Lower leg skin (tissue), 4 donors: ENCODE results near the gene GRK2. TPM values are rescaled to one million over a fixed set of nuclear protein-coding genes. Genes with fewer than 3 reads are reported as not detected.

Experiments
- DNase-seq, 2 donors: peaks; one replicate each; pipeline ENCODE4 v3.0.0-alpha.2; 2019; ENCODE audit warnings: low spot score in 2 of 2
- H3K4me3 ChIP-seq: fragments of 200-600 bp; sonication (generic); 2 replicates; pipeline ENCODE4 v1.5.1; 2017; ENCODE audit warnings: mild to moderate bottlenecking, low read depth; ENCODE audit not compliant: poor library complexity, severe bottlenecking
- POLR2A ChIP-seq, 2 donors: fragments of 450-650 bp; IDR thresholded peaks; one replicate each; pipeline ENCODE4 v1.6.1; 2016 to 2017; ENCODE audit warnings: antibody characterized with exemption in 2 of 2, mild to moderate bottlenecking in 1 of 2, moderate library complexity in 1 of 2
- WGBS, 2 donors: methylation state at CpG; one replicate each; pipeline ENCODE4 v1.1.5; 2018; 5-methylcytosine and 5-hydroxymethylcytosine counted together
- intact Hi-C: fragments of 100-400 bp; cut with DNase I; formaldehyde crosslinking; loops from one replicate; pipeline ENCODE4 v1.15.0; 2023; ENCODE audit warnings: low total_unique reads
- total RNA-seq, 4 donors: library from RNA; depleted of rRNA; stranded (reverse); fragments of >200 nt; gene quantifications; one replicate each; pipeline ENCODE4 v1.1.0, GENCODE V29; 2016
- TF ChIP-seq, protein P1 (sequence below), 3 donors: fragments of 450-650 bp; IDR thresholded peaks; one replicate each; pipeline ENCODE4 v1.5.1; 2016; ENCODE audit warnings: antibody characterized with exemption in 3 of 3, mild to moderate bottlenecking in 3 of 3, moderate library complexity in 2 of 3

Gene GRK2
- total RNA-seq, 4 donors from 2014 or later, result 81.1 to 127 (median 114) TPM

DNA sequence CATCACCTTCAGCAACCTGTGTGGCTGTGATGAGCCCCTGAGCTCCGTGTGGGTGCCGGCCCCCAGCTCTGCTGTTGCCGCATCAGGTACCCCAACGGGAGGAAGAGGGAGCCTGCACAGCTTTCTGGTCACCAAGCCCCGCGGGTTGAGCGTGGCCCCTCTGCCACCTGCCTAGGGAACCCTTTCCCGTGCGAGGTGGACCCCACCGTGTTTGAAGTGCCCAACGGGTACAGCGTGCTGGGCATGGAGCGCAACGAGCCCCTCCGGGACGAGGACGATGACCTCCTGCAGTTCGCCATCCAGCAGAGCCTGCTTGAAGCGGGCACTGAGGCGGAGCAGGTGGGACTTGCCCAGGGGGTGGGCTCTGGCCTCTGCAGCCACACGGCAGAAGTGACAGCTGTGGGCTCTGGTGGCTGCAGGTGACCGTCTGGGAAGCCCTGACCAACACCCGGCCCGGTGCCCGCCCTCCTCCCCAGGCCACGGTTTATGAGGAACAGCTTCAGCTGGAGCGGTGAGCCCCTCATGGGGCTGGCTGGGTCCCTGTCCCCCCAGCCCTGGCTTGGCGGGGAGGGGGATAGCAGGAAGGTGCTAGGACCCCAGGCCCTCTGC lies 35.1 kb downstream of the GRK2 start:
- WGBS, 2 donors, result 89 to 91% methylated on average over 17 to 20 of the region's 28 CpGs
- intact Hi-C loops, result no loop called here
- DNase-seq, result peak in 1 of 2 donors; percentile 87
- H3K4me3 ChIP-seq, result no peak overlapping the region
- TF ChIP-seq POLR2A (IDR thresholded peaks at IDR 0.05), result no peak
- TF ChIP-seq, protein P1, sequence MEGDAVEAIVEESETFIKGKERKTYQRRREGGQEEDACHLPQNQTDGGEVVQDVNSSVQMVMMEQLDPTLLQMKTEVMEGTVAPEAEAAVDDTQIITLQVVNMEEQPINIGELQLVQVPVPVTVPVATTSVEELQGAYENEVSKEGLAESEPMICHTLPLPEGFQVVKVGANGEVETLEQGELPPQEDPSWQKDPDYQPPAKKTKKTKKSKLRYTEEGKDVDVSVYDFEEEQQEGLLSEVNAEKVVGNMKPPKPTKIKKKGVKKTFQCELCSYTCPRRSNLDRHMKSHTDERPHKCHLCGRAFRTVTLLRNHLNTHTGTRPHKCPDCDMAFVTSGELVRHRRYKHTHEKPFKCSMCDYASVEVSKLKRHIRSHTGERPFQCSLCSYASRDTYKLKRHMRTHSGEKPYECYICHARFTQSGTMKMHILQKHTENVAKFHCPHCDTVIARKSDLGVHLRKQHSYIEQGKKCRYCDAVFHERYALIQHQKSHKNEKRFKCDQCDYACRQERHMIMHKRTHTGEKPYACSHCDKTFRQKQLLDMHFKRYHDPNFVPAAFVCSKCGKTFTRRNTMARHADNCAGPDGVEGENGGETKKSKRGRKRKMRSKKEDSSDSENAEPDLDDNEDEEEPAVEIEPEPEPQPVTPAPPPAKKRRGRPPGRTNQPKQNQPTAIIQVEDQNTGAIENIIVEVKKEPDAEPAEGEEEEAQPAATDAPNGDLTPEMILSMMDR (IDR thresholded peaks at IDR 0.05), result no peak

DNA sequence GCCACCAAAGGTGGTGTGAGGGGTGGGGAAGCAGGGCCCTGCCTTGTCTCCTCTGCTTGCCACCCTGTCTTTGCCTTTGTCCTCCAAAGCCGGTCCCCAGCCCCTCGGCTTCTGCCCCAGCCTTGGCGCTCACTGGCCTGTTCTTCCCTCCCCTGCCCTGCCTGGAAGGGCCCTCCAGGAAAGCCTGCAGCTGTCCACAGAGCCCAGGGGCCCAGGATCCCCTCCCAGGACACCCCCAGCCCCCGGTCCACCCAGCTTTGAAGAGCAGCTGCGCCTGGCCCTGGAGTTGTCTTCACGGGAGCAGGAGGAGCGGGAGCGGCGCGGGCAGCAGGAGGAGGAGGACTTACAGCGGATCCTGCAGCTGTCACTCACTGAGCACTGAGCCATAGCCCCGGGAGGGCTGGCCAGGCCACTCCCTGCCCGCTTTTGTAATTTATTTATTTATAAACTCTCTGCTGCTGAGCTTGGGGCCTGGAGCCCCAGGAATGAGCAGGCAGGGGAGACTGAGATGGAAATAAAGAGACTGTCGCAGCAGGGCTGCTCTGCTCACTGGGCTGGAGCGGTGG lies 35.8 kb downstream of the GRK2 start:
- WGBS, 2 donors, result 27 to 34% methylated on average over 13 to 14 of the region's 15 CpGs
- intact Hi-C loops, result no loop called here
- DNase-seq, result peak in 1 of 2 donors; percentile 93
- TF ChIP-seq POLR2A (IDR thresholded peaks at IDR 0.05), result no peak
- TF ChIP-seq, protein P1 (IDR thresholded peaks at IDR 0.05), result no peak
- H3K4me3 ChIP-seq, result no peak overlapping the region

DNA sequence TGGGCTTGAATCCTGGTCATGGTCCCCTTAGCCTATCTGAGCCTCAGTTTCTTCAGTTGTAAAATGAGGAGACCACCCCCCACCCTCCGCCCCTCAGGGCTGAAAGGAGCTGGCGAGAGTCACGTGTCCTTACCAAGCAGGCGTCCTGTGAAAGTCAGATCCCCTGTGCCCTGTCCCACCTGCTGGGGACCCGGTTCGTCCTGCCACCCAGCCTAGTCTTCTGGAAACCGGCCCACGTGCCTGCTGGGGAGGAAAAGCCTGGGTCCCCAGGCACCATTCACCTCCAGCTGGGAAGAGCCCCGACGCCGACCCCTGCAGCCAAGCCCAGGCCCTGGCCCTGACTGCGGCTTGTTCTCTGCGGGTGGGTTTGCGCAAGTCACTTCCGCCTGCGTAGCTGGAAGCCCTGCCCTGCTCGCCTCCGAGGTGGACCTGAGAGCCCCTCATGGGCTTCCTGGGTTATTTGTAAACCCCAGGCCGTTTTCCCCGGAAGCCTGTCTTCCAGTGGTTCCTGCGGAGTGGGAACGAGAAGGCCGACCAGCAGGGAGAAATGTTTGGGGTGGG lies 36.4 kb downstream of the GRK2 start:
- intact Hi-C loops, result no loop called here
- no peak for TF ChIP-seq POLR2A (IDR thresholded peaks at IDR 0.05)
- TF ChIP-seq, protein P1 (IDR thresholded peaks at IDR 0.05), result no peak
- peak in 1 of 2 donors; percentile 89 for DNase-seq
- peak overlapping the region; percentile 58 for H3K4me3 ChIP-seq
- 14 to 15% methylated on average over 23 of the region's 23 CpGs for WGBS, 2 donors

DNA sequence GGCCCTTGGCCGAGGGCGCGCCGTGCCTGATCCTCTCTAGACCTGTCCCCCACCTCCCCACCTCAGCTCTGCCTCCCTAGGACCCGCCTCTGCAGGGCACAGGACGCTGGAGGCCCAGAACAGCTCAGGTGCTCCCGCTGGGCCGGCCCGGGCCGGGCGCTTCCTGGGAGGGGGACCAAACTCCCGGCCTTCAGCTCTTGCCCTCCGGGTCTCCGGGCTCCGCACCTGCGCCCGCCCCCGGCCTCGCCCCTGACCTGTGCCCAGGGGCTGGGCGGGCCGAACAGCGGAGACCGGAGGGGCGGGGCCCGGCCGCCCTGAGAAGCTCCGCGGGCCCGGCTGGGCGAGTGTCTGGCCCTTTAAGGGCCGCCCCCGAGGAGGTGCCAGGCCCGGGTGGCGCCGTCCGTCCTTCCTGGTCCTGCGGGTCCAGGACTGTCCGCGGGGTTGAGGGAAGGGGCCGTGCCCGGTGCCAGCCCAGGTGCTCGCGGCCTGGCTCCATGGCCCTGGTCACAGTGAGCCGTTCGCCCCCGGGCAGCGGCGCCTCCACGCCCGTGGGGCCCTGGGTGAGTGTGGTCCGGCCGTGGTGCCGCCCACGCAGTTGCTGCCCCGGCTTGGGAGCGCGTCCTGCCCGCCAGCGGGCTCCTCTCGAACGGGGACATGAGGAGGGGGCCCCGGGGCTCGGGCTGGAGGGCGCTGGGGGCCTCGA lies 37.0 kb downstream of the GRK2 start, which contains the start of gene SSH3:
SSH3 (plus strand) TSS at position 399 of the 703 bp plus-strand sequence; CDS start at position 495, 96 bp downstream.
- intact Hi-C loops, result no loop called here
- 0% methylated on average over 10 to 21 of the region's 65 CpGs for whole genome bisulfite sequencing, 2 donors
- no peak for TF ChIP-seq POLR2A (IDR thresholded peaks at IDR 0.05)
- TF ChIP-seq, protein P1 (IDR thresholded peaks at IDR 0.05), result no peak
- peak in 1 of 2 donors; percentile 96 for DNase-seq
- H3K4me3 ChIP-seq, result peak within 1 kb of the TSS; percentile 58

DNA sequence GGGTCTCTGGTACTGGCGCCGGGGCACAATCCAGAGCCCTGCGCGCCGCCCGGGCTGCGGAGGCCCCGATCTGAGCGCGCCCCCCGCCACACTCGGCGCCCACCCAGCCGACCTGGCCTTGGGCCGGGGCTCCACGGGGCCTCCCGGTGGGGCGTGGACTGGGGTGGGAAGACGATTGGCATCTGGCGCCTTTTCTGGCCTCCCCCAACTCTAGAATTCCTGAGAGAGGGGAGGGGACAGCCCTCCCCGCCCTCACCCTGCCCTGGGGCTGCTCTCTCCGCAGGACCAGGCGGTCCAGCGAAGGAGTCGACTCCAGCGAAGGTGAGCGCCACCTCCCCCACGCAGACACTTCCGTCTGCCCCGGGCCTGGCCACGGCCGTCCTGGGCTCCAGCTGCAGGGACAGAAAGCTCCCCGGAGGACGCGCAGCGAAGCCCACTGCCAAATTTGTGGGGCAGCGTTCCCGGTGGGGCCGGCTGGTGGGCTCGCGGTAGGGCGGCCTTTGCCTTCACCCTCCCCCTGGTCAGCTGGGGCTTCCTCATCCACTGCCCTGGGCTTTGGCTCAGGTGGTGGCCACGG lies 37.6 kb downstream of the GRK2 start:
- H3K4me3 ChIP-seq, result peak overlapping the region; percentile 58
- intact Hi-C loops, result no loop called here
- WGBS, 2 donors, result 3 to 8% methylated on average over 6 to 37 of the region's 43 CpGs
- peak in 1 of 2 donors; percentile 90 for DNase-seq
- no peak for TF ChIP-seq POLR2A (IDR thresholded peaks at IDR 0.05)
- TF ChIP-seq, protein P1 (IDR thresholded peaks at IDR 0.05), result no peak
